Measurements from ENCODE around the gene ATF6B. TPM values are rescaled to one million over a fixed set of nuclear protein-coding genes. Genes with fewer than 3 reads are reported as not detected.

The ATF6B gene
- total RNA-seq, 1 experiment from 2014 or later, result 87.2 TPM

DNA sequence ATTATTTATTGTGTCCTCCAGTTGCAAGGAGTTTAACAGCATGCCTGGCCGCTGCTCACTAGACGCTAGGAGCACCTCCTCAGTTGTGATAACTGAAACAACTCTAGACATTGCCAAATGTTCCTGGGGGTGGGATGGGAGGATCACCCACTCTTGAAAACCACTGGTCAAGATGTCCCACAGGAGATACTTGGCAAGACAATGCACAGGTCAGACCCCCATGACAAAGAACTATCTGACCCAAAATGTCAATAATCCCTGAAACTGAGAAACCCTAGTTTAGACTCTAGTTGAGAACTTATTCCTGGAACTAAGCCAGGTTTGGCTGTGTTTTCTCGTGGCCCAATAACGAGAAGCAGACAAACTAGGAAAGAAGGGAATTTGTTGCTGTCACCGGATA, 11.5 kb upstream of the ATF6B start:
- CTCF ChIA-PET, result no interaction called here

DNA sequence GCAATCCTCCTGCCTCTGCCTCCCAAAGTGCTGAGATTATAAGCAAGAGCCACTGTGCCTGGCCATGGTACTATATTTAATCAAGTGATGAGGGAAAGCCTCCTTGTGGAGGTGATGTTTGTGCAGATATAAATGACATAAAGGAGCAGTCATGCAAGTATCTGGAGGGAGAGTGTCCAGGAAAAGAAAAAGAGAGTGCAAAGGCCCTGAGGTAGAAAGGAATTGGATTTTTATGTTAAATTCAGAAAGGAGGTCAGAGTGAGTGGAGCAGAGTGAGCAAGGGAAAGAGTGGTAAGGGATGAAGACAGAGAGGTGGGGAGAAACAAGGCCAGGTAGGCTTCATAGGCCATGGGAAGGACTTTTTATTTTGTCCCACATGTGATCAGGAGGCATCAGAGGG, 9.4 kb upstream of the ATF6B start:
- Histone ChIP-seq H3K27me3 (ENCODE audit: insufficient read depth, low read depth) (no peaks in the 10 kb centered on the region), H3K27ac (no peak overlapping the region), H3K4me2 (no peak overlapping the region), H3K4me3 (no peak overlapping the region), H3F3A (ENCODE audit: insufficient read depth, low read depth) (no peaks in the 10 kb centered on the region), H3K4me1 (replicated peaks; ENCODE audit: insufficient read depth) (peaks cover 2% of the 10 kb centered on the region), H3K9me3 (ENCODE audit: insufficient read depth, low read depth) (no peaks in the 10 kb centered on the region), H3K9me2 (ENCODE audit: insufficient read depth) (no peaks in the 10 kb centered on the region), H3K36me3 (ENCODE audit: low read depth) (no peaks in the 10 kb centered on the region), H3K79me2 (ENCODE audit: low read depth) (no peaks in the 10 kb centered on the region), H4K20me1 (ENCODE audit: insufficient read depth) (no peaks in the 10 kb centered on the region), H2AFZ (no peak overlapping the region)
- DNase-seq, result no peak
- intact Hi-C loops (cut with micrococcal nuclease; ENCODE audit: unreplicated experiment), result no loop called here
- CTCF ChIA-PET, result no interaction called here
- no TSS peak for BruUV-seq (replicated peaks)
- POLR2A ChIA-PET (ENCODE audit: unreplicated experiment), result no interaction called here
- TF ChIP-seq, protein P1, sequence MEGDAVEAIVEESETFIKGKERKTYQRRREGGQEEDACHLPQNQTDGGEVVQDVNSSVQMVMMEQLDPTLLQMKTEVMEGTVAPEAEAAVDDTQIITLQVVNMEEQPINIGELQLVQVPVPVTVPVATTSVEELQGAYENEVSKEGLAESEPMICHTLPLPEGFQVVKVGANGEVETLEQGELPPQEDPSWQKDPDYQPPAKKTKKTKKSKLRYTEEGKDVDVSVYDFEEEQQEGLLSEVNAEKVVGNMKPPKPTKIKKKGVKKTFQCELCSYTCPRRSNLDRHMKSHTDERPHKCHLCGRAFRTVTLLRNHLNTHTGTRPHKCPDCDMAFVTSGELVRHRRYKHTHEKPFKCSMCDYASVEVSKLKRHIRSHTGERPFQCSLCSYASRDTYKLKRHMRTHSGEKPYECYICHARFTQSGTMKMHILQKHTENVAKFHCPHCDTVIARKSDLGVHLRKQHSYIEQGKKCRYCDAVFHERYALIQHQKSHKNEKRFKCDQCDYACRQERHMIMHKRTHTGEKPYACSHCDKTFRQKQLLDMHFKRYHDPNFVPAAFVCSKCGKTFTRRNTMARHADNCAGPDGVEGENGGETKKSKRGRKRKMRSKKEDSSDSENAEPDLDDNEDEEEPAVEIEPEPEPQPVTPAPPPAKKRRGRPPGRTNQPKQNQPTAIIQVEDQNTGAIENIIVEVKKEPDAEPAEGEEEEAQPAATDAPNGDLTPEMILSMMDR (conservative IDR thresholded peaks at IDR 0.05), result no peak
- TF ChIP-seq EZH2 (IDR thresholded peaks at IDR 0.05; ENCODE audit: low read depth), result no peak

More for the DNA sequence above, 11.5 kb upstream of the ATF6B start:
- no peak overlapping the region for H2AFZ ChIP-seq
- intact Hi-C loops (cut with micrococcal nuclease; ENCODE audit: unreplicated experiment), result no loop called here
- DNase-seq, result no peak
- BruUV-seq (replicated peaks), result no TSS peak
- no peaks in the 10 kb centered on the region for H4K20me1 ChIP-seq (ENCODE audit: insufficient read depth)
- H3K36me3 ChIP-seq (ENCODE audit: low read depth), result no peaks in the 10 kb centered on the region
- H3F3A ChIP-seq (ENCODE audit: insufficient read depth, low read depth), result peaks cover 9% of the 10 kb centered on the region; the same call in 1 of the 2 replicates
- H3K4me2 ChIP-seq, result no peak overlapping the region
- peaks cover 12% of the 10 kb centered on the region for H3K4me1 ChIP-seq (replicated peaks; ENCODE audit: insufficient read depth)
- H3K79me2 ChIP-seq (ENCODE audit: low read depth), result no peaks in the 10 kb centered on the region
- no peak overlapping the region for H3K4me3 ChIP-seq
- no peak overlapping the region for H3K27ac ChIP-seq
- no peaks in the 10 kb centered on the region for H3K27me3 ChIP-seq (ENCODE audit: insufficient read depth, low read depth)
- TF ChIP-seq, protein P1 (conservative IDR thresholded peaks at IDR 0.05), result no peak
- no peak for TF ChIP-seq EZH2 (IDR thresholded peaks at IDR 0.05; ENCODE audit: low read depth)
- no peaks in the 10 kb centered on the region for H3K9me3 ChIP-seq (ENCODE audit: insufficient read depth, low read depth)
- H3K9me2 ChIP-seq (ENCODE audit: insufficient read depth), result no peaks in the 10 kb centered on the region
- POLR2A ChIA-PET (ENCODE audit: unreplicated experiment), result interaction anchor here (0.6 kb wide), 1 partner anchor 178 kb away, joined by 3 read pairs; no protein-coding TSS in a partner anchor

DNA sequence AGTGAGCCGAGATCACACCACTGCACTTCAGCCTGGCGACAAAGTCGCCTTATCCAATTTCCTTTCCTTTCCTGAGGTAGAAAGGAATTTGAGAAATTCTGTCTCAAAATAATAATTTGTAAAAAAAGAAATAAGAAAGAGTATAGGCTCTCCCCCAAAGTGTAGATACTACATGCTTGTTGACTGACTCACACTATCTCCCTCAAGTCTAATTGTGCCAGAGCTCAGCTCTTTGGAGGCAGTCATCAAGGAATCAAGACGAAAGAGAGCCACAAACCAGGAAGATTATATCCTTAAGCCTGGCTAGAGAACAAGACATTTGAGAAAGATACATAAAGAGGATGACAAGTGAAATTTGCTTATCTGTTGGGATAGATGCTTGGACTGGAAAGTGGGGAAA, 5.7 kb upstream of the ATF6B start:
- TF ChIP-seq, protein P1 (conservative IDR thresholded peaks at IDR 0.05), result no peak
- ChIA-PET CTCF (no interaction called here), POLR2A (ENCODE audit: unreplicated experiment) (no interaction called here)
- Histone ChIP-seq H3K36me3 (ENCODE audit: low read depth) (no peaks in the 10 kb centered on the region), H3K27me3 (ENCODE audit: insufficient read depth, low read depth) (no peaks in the 10 kb centered on the region), H3K27ac (no peak overlapping the region), H4K20me1 (ENCODE audit: insufficient read depth) (no peaks in the 10 kb centered on the region), H2AFZ (no peak overlapping the region), H3K9me3 (ENCODE audit: insufficient read depth, low read depth) (no peaks in the 10 kb centered on the region), H3K4me1 (replicated peaks; ENCODE audit: insufficient read depth) (peaks cover 15% of the 10 kb centered on the region), H3K4me3 (no peak overlapping the region), H3F3A (ENCODE audit: insufficient read depth, low read depth) (peaks cover 21% of the 10 kb centered on the region), H3K79me2 (ENCODE audit: low read depth) (peaks cover 14% of the 10 kb centered on the region), H3K4me2 (no peak overlapping the region), H3K9me2 (ENCODE audit: insufficient read depth) (no peaks in the 10 kb centered on the region)
- DNase-seq, result no peak
- no TSS peak for BruUV-seq (replicated peaks)
- intact Hi-C loops (cut with micrococcal nuclease; ENCODE audit: unreplicated experiment), result loop anchor here (5.0 kb wide), 1 partner anchor 64 kb away; no protein-coding TSS in a partner anchor

Data from PC-9 (cell line).